IgD-negative memory B cell (primary cell): Measurements from ENCODE around the gene C14orf93. TPM values are rescaled to one million over a fixed set of nuclear protein-coding genes. Genes with fewer than 3 reads are reported as not detected.

ENCODE experiments used
- H3K27ac Mint-ChIP-seq, 3 donors: one replicate each; pipeline ENCODE4 v1.8.0; 2020 to 2022; ENCODE audit warnings: mild to moderate bottlenecking in 3 of 3, mixed read lengths in 3 of 3, moderate library complexity in 1 of 3
- H3K27me3 Mint-ChIP-seq: one replicate; pipeline ENCODE4 v1.8.0; 2021; ENCODE audit warnings: mixed read lengths
- H3K36me3 Mint-ChIP-seq: one replicate; pipeline ENCODE4 v1.8.0; 2020; ENCODE audit warnings: mild to moderate bottlenecking, mixed read lengths
- H3K4me1 Mint-ChIP-seq, 3 donors: one replicate each; pipeline ENCODE4 v1.8.0; 2020 to 2022; ENCODE audit warnings: mixed read lengths in 3 of 3, mild to moderate bottlenecking in 1 of 3
- H3K4me3 Mint-ChIP-seq, 4 donors: one replicate each; pipeline ENCODE4 v1.8.0; 2020 to 2022; ENCODE audit warnings: mild to moderate bottlenecking in 4 of 4, mixed read lengths in 4 of 4, moderate library complexity in 3 of 4
- H3K9me3 Mint-ChIP-seq, 3 donors: one replicate each; pipeline ENCODE4 v1.8.0; 2020 to 2021; ENCODE audit warnings: mixed read lengths in 3 of 3, mild to moderate bottlenecking in 1 of 3
- polyA plus RNA-seq: library from polyadenylated mRNA; unstranded; fragments of 300-500 nt; fragmentation: Illumina TruSeq; gene quantifications from one replicate; pipeline ENCODE4 v1.2.3, GENCODE V29; 2021

C14orf93 gene
- polyA plus RNA-seq, 1 donor from 2014 or later: 8.0 TPM

GRCh38 chr14:23034498-23035302 is 24.8 kb upstream of the C14orf93 start, which contains the start of gene PSMB5:
TSS of gene PSMB5 (minus strand) at chr14:23034900. CDS start at chr14:23034881, 19 bp downstream.
- Mint-ChIP-seq H3K27me3 (no peaks in the 10 kb centered on the region), H3K27ac (peak within 1 kb of the TSS; percentile 75 to 99 (median 98)), H3K4me1 (peaks cover 14 to 20% (median 20%) of the 10 kb centered on the region in 3 donors), H3K4me3 (peak within 1 kb of the TSS; percentile 84 to 97 (median 92)), H3K36me3 (peaks cover 11% of the 10 kb centered on the region), H3K9me3 (no peaks in the 10 kb centered on the region)

DNA sequence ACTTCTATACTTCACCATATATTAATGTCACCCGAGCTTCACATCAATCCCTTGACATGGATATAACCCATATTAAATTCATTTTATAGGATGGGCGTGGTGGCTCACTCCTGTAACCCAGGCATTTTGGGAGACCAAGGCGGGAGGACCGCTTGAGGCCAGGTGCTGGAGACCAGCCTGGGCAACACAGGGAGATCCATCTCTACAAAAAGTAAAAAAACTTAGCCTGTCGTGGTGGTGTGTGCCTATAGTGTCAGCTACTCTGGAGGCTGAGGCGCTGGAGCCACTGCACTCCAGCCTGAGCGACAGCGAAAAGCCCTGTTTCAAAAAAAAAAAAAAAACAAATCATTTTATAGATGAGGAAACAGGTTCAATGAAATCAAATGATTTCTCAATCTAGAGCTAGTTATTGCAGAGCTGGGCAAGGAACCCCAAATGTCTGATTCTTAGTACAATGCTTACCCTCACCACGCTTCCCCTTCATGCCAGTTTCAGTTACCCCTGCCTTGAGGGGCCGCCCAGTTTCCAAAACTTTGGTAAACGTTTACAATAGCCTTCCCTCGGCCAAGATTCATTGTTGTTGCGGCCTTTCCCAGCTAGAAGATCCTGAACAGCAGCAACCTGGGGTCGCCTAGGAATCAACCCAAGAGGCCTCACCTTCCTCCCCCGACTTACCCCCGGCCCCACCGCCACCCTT is 24.0 kb upstream of the C14orf93 start:
- H3K4me3 Mint-ChIP-seq: peak overlapping the region; percentile 84 to 97 (median 92)
- peaks cover 14% of the 10 kb centered on the region for H3K36me3 Mint-ChIP-seq
- no peaks in the 10 kb centered on the region for H3K27me3 Mint-ChIP-seq
- H3K9me3 Mint-ChIP-seq: no peaks in the 10 kb centered on the region
- peaks cover 15 to 26% (median 24%) of the 10 kb centered on the region in 3 donors for H3K4me1 Mint-ChIP-seq
- peak overlapping the region; percentile 75 to 99 (median 98) for H3K27ac Mint-ChIP-seq

DNA sequence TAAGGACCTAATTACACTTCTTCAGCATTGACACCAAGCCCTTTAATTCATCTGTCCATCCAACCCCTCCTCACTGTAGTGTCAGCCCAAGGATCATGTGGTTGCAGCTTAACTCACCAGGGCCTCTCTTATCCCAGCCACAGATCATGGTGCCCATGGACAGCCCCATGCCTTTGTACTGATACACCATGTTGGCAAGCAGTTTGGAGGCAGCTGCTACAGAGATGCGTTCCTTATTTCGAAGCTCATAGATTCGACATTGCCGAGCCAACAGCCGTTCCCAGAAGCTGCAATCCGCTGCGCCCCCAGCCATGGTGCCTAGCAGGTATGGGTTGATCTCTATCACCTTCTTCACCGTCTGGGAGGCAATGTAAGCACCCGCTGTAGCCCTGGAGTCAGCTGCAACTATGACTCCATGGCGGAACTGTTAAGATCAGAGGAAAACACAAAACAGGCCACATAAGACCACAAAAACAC is 23.3 kb upstream of the C14orf93 start:
- Mint-ChIP-seq H3K4me1 (peaks cover 20 to 29% (median 26%) of the 10 kb centered on the region in 3 donors), H3K36me3 (peaks cover 17% of the 10 kb centered on the region), H3K4me3 (peak overlapping the region; percentile 73 to 96 (median 86)), H3K27me3 (no peaks in the 10 kb centered on the region), H3K9me3 (no peaks in the 10 kb centered on the region), H3K27ac (peak overlapping the region in 1 of 3 donors; percentile 75)

GRCh38 chr14:23030936-23031335 is 21.0 kb upstream of the C14orf93 start:
- no peaks in the 10 kb centered on the region for H3K9me3 Mint-ChIP-seq
- H3K4me3 Mint-ChIP-seq: peak overlapping the region in 1 of 4 donors; percentile 64
- H3K4me1 Mint-ChIP-seq: peaks cover 20 to 30% (median 27%) of the 10 kb centered on the region in 3 donors
- no peak overlapping the region for H3K27ac Mint-ChIP-seq
- H3K27me3 Mint-ChIP-seq: no peaks in the 10 kb centered on the region
- H3K36me3 Mint-ChIP-seq: peaks cover 18% of the 10 kb centered on the region

DNA sequence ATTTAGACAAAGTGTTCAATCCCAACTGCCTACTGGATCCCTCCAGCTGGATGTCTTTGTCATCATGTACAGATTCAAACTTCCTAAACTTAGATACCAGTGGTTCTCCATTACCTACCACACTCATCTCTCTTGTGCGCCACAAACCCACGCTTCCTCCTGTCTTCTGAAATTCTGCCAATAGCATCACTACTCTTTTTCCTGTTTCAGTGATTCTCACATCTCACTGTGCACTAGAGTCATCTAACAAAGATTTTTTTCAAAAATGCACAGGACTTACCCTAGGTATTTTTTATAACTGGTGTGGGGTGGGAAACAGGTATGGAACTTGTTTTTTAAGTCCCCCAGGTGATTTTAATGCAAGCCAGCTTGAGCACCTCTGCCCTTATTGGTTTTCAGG is 18.9 kb upstream of the C14orf93 start:
- Mint-ChIP-seq H3K27me3 (no peaks in the 10 kb centered on the region), H3K27ac (no peak overlapping the region), H3K9me3 (no peaks in the 10 kb centered on the region), H3K4me3 (no peak overlapping the region), H3K4me1 (peaks cover 16 to 20% (median 18%) of the 10 kb centered on the region in 3 donors), H3K36me3 (peaks cover 21% of the 10 kb centered on the region)

DNA sequence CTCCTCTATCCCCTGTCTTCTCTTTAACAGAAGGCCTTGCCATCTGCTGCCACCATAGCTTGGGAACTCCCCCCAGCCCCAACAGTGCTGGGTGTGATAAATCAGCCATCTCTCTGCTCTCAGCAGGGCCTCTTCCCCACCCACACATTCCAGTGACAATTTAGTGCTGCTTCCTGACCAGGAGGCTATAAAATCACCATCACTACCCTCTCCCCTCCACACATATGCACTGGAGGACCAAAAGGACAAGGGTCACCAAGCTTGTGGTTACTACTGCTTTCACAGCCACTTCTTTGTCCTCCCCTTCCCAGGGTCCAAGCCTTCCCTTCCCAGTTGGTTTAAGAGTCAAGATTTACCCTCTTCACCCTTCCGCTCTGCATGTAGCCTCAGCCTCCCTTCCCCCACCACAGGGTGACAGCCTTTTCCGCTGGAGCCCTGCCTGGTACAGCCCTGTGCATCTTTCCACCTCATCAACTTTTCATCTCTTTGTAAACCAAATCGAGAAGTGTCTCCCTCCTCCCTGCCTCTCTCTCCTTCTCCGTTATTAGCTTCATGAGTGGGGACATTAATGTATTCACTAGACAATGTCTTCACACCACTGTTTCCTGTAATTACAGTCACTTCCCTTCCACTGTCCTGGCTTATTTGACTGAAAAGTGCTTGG is 15.3 kb upstream of the C14orf93 start:
- Mint-ChIP-seq H3K9me3 (no peaks in the 10 kb centered on the region), H3K36me3 (peaks cover 12% of the 10 kb centered on the region), H3K27me3 (no peaks in the 10 kb centered on the region), H3K4me3 (no peak overlapping the region), H3K4me1 (peaks cover 5 to 12% (median 12%) of the 10 kb centered on the region in 3 donors), H3K27ac (peak overlapping the region in 1 of 3 donors; percentile 90)

DNA sequence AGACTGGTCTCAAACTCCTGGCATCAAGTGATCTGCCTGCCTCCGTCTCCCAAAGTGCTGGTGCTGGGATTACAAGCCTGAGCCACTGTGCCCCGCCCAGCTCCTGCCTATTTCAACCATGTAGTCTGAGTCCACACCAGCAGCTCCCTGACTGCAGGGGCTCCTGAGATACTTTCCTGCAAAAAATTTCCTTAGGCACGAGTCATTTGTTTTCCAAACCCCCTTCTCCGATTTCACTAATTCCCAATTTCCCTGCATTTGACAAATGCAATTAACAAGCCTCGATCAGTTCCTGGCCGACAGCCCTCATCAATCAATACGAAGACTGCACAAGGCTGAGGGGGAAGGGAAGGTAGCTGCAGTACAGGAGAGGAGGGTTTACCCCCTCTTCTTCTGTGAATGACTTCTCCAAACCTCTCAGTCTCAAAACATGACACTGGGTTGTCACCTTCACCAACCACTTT is 14.7 kb upstream of the C14orf93 start:
- Mint-ChIP-seq H3K4me1 (peaks cover 5 to 12% (median 12%) of the 10 kb centered on the region in 3 donors), H3K9me3 (no peaks in the 10 kb centered on the region), H3K4me3 (peak overlapping the region in 1 of 4 donors; percentile 39), H3K27ac (peak overlapping the region in 1 of 3 donors; percentile 90), H3K36me3 (peaks cover 12% of the 10 kb centered on the region), H3K27me3 (no peaks in the 10 kb centered on the region)

- peaks cover 3 to 8% (median 6%) of the 10 kb centered on the region in 3 donors for H3K4me1 Mint-ChIP-seq
- H3K27me3 Mint-ChIP-seq: no peaks in the 10 kb centered on the region
- H3K4me3 Mint-ChIP-seq: no peak overlapping the region
- H3K27ac Mint-ChIP-seq: no peak overlapping the region
- no peaks in the 10 kb centered on the region for H3K9me3 Mint-ChIP-seq
- H3K36me3 Mint-ChIP-seq: peaks cover 9% of the 10 kb centered on the region
These were observed 13.8 kb upstream of the C14orf93 start for GRCh38 chr14:23023795-23024152.

- Mint-ChIP-seq H3K9me3 (no peaks in the 10 kb centered on the region), H3K36me3 (peaks cover 7% of the 10 kb centered on the region), H3K4me1 (peaks cover 0 to 6% (median 4%) of the 10 kb centered on the region in 3 donors), H3K27me3 (no peaks in the 10 kb centered on the region), H3K27ac (peak overlapping the region in 2 of 3 donors; percentile 24 to 43), H3K4me3 (no peak overlapping the region)
These were observed 13.3 kb upstream of the C14orf93 start for GRCh38 chr14:23023022-23023794.

DNA sequence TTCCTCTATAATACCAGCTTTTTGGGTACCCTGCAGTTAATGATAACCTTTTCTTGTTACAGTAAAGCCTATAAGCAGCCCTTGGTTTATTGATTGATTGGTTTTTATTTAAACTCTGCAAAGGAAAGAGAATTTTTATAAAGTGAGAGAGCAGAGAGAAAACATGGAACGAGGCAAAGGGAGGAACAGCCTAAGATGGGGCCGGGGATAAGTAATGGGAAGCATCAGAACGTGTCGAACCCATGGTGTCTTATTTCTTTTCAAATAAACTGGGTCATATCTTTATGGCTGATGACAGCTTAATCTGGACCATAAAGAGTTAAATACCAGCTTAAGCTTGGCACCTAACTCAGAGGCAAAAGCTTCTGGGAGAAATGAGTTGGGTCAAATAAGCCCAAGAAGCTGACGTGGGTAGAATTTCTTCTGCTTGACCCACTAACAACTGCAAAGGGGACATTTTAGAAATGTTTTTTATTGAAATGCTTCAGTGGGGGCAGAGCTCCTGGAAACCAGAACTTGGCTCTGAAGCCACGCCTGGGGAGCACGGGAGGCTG is 12.0 kb upstream of the C14orf93 start:
- Mint-ChIP-seq H3K9me3 (no peaks in the 10 kb centered on the region), H3K4me1 (peaks cover 0 to 5% (median 2%) of the 10 kb centered on the region in 3 donors), H3K27me3 (no peaks in the 10 kb centered on the region), H3K36me3 (peaks cover 5% of the 10 kb centered on the region), H3K27ac (no peak overlapping the region), H3K4me3 (no peak overlapping the region)

DNA sequence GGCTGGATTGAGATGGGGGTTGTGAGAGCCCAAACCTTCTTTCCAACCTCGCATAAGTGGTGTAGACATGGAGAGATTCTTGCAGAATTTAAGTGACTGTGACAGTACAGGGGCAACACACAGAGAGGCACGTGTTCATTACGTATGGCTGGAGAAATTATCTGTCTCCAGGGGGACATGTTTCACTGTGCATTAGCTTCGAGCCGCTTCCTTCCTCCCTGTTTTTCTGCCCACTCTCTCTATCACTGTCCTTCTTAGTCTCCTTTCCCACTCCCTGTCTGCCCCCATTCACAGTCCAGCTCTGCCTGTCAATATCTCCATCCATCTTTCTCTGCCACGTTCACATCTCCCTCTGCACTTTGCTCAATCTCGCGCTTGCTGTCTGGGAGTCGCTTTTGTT is 11.5 kb upstream of the C14orf93 start:
- Mint-ChIP-seq H3K27me3 (no peaks in the 10 kb centered on the region), H3K4me1 (peaks cover 0 to 5% (median 2%) of the 10 kb centered on the region in 3 donors), H3K27ac (no peak overlapping the region), H3K9me3 (no peaks in the 10 kb centered on the region), H3K4me3 (no peak overlapping the region), H3K36me3 (peaks cover 5% of the 10 kb centered on the region)

GRCh38 chr14:23020143-23021128 is 10.5 kb upstream of the C14orf93 start:
- Mint-ChIP-seq H3K27ac (no peak overlapping the region), H3K4me1 (peaks cover 0 to 5% (median 4%) of the 10 kb centered on the region in 3 donors)

DNA sequence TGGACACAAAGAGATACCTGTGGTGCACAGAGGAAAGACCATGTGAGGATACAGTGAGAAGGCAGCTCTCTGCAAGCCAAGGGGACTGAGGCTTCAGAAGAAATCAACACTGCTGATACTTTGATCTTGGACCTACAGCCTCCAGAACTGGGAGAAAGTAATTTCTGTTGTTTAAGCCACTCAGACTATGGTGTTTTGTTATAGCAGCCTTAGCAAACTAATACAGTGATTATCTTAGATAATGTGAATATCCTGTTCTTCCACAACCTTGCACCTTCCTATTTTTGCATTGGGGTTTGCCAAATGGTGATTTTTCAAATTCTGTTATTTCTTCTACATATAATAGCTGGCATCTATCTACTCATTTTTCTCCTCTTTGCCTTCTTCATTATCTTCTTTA is 8.2 kb upstream of the C14orf93 start:
- peaks cover 0 to 5% (median 4%) of the 10 kb centered on the region in 3 donors for H3K4me1 Mint-ChIP-seq
- H3K9me3 Mint-ChIP-seq: no peaks in the 10 kb centered on the region
- H3K27ac Mint-ChIP-seq: no peak overlapping the region
- no peaks in the 10 kb centered on the region for H3K27me3 Mint-ChIP-seq
- peaks cover 3% of the 10 kb centered on the region for H3K36me3 Mint-ChIP-seq
- no peak overlapping the region for H3K4me3 Mint-ChIP-seq

More at GRCh38 chr14:23020143-23021128, 10.5 kb upstream of the C14orf93 start:
- Mint-ChIP-seq H3K36me3 (peaks cover 3% of the 10 kb centered on the region), H3K4me3 (no peak overlapping the region), H3K9me3 (no peaks in the 10 kb centered on the region), H3K27me3 (no peaks in the 10 kb centered on the region)
